NCI-H1092 (cell line): ENCODE results near the gene MAP4K2.

Experiments
- DNase-seq: peaks from one replicate; lab custom pipeline; 2025; lab: John Stamatoyannopoulos, UW

Gene MAP4K2

DNA sequence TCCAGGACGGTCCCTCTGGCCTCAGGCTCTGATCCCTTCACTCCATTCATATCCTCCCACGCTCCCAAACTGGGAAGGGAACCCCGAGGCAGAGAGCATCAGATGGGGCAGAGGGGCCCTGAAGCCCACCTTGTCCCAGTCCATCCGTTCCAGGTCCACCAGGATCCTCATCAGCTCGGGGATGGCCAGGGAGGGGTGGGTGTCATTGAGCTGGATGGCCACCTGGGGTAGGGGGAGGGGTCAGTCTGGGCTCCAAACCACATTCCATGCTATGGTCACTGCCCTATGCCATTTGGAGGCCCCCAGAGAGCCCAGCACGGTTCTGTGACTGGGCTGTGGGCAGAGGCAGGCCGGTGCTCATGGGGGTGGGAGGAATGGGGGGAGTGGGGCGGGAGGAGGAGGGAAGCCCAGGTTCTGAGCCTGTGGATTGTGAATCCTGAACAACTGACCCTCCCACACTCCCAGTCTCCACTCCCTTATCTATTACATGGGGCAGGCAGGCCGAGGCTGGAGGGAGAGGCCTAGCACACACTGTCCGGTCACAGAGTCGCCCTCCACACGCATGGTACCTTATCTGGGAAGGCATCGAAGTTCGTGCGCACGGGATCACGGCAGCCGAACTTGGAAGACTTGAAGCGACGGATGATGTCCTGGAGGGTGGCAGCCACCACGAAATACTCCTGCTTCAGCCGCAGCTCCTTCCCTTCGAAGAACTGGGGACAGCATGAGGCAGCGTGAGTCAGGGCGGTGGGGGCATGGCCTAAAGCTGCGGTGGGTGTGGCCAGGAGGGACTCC is 48.7 kb downstream of the MAP4K2 start:
- no peak for DNase-seq

DNA sequence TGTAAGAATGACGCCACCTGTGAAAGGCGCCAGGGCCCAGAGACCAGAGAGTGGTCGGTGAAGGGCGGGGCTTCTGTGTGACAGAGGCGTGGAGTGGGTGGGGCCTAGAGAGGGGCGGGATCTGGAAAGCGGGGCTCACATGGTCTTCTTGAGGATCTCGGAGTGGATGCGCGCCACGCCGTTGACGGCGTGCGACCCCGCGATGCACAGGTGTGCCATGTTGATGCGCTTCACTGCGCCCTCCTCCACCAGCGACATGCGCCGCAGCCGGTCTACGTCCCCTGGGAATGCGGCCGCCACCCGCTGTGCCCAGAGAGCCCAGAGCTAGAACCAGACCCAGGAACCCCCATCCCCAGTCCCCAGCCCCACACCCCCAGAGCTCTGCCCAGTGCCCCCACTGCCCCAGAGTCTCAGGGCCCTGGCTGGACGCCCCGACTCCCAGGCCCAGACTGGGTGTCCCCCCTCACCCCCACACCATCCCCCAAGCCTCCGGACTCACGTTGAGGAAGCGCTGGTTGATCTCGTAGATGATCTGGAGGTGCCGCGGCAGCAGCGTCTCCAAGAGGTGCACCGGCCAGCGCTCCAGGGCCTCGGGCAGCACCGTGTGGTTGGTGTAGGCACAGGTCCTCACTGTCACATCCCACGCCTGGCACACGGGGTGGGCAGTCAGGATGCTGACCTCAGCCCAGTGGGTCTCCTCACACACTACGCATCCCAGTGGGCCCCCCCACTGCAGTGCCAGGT is 49.5 kb downstream of the MAP4K2 start:
- DNase-seq: no peak

GRCh38 chr11:64753019-64753379 is 50.0 kb downstream of the MAP4K2 start:
- no peak for DNase-seq

- DNase-seq: no peak
Observed at GRCh38 chr11:64752175-64752970, 50.6 kb downstream of the MAP4K2 start.

DNA sequence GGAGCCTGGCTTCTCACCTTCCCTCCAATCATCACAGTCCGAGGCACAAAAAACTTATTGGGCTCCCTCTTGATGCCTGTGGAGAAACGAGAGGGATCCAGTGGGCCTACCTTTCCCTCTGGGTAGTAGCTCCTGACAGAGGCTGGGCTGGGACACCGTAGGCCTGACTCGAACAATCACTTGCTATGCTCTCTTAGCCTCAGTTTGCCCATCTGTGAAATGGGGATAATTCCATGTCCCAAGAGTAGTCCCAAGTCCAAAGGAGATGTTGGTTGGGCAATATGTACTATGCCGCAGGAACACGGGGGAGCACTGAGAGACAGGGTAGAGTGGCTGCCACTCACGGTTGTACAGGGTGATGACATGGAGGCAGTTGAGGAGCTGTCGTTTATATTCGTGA is 51.4 kb downstream of the MAP4K2 start:
- DNase-seq: no peak

DNA sequence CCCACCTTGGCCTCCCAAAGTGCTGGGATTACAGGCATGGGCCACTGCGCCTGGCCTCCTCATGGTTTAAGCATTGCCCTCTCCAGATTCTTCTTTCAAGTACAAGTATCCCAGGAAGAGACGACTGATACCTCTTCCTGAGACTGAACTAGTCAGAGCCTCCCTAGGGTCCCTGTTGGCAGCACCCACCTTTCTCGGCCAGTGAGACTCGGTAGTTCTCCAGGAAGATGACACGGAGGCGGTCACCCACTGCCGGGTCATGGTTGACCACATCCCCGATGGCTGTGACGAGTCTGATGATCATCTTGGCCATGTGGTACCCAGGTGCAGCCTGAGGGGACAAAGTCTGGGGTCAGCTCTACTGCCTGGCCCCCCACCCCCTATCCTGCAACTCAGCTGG is 51.9 kb downstream of the MAP4K2 start:
- DNase-seq: no peak

- DNase-seq: no peak
Observed at GRCh38 chr11:64750361-64751054, 52.5 kb downstream of the MAP4K2 start.

GRCh38 chr11:64747961-64748665 is 54.9 kb downstream of the MAP4K2 start:
- no peak for DNase-seq

DNA sequence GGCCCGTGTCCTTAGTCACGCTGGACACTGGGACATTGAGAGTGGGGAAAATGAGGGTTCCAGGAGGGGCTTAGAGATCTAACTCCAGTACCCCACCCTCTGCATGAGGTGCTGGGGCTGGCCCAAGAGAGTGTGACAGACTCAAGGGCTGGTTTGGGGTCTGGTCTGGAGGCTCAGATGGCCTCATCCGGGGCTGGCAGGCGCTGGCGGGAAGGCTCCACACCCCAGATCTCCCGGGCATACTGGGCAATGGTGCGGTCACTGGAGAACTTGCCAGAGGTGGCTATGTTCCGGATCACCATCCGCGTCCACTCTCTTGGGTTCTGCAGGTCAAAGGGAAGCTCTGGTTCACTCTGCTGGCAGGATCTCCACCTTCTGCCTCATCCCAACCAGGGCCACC is 56.5 kb downstream of the MAP4K2 start:
- no peak for DNase-seq

DNA sequence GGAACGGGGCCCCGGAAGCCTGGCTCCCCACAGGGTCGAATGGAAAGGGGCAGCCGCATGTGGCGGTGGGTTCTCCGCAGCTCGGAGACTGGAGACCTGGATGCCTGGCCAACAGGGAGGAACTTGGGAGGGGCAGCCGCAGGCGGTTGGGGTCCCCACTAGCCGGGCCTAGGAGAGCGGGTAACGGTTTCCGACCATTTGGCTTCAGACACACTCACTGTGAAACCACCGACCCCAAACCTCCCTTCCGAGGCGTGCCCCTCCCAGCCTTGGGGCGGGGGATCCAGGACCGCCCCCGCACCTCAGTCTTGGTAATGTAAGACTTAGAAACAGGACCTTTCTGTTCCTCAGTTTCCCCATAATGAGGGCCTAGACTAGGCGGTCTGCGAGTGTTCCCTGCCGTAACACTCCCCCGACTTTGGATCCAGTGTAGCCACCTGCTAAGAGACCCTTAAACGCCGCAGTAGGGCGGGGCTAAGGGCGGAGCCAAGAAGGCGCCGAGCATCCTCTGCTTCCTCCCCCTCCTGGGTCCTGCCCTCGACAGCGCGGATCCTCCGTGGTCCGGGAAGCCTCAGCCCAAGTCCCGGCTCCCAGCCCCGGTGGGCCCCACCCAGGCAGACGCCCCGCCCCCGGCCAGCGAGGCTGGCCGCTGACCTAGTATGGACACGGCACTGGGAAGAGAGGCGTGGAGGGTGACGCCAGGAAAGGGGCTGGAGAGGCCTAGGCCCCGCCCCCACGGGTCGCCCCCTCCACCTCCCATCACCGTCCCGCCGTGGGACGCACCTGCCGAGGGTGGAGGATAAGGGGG is 57.3 kb downstream of the MAP4K2 start:
- DNase-seq: no peak

GRCh38 chr11:64745189-64745520 is 57.9 kb downstream of the MAP4K2 start:
- DNase-seq: no peak

DNA sequence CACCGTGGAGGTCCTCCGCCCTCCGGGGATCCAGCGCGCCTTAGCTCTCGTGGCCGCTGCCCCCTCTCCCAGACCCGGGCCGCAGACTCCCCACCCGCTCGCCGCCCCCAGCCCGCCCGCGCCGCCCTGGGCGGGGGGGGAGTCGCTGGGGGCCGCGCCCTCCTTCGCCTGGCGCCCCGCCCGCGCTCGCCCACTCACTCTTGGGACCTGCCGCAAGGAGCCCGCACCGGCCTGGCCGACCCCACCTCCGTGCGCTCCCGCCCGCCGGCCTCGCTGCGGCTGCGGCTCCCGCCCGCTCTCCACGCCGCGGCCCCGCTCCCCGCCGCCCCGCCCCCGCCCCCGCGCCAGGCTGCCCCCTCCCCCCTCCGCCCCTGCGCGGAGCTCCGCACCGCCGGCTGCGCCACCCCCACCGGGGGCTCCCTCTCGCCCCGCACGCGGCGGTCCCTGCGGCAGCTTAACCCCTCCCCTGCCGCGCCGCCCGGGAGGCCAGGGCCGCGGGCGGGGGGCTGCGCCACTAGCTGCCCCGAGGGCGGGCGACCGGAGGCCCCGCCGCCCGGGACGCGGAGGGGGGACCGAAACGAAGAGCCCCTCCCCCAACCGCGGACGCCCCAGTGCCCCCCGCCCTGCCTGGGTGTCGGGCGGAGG is 58.3 kb downstream of the MAP4K2 start:
- DNase-seq: no peak

- no peak for DNase-seq
Observed at GRCh38 chr11:64743591-64744543, 59.1 kb downstream of the MAP4K2 start, which contains the start of gene RASGRP2. TSS of gene RASGRP2 (minus strand) at chr11:64744142. CDS start at chr11:64742866, 1,276 bp downstream.

- DNase-seq: no peak
Observed at GRCh38 chr11:64742889-64743590, 60.0 kb downstream of the MAP4K2 start.

DNA sequence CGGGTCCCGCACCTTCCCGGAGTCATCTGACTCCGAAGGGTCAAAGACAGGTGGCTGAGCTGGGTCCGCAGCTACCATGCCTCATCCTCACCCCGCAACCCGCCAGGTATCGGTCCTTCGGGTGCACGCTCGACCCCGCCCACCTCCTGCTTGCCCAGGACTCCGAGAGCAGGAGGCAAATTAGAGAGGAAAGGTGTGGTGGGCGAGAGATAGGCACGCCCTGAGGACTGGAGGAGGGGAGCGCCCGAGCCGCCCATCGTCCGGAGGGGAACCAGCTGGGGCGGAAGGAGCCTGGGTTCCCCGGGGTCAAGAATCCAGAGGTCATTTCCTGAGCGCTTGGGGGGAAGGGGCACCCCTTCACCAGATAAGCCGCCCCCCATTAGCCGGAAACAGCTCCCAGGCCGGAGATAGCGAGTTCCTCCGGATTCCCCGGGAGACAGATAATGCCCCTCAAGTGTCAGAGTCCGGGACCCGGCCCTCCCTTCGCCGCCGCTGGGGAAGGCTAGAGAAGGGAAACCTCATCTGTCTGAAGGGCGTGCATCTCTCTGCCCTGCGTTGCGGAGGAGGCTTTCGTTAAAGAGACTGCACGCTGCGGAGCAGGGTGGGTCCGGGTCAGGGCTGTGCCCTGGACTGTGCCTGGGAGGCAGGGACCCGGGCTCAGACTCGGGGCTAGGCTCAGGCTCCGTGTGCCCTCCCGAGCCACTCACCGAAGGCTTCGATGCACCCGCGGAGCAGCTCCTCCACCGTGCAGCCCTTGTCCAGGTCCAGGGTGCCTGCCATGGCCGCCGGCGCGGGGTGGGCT is 60.7 kb downstream of the MAP4K2 start:
- DNase-seq: no peak

DNA sequence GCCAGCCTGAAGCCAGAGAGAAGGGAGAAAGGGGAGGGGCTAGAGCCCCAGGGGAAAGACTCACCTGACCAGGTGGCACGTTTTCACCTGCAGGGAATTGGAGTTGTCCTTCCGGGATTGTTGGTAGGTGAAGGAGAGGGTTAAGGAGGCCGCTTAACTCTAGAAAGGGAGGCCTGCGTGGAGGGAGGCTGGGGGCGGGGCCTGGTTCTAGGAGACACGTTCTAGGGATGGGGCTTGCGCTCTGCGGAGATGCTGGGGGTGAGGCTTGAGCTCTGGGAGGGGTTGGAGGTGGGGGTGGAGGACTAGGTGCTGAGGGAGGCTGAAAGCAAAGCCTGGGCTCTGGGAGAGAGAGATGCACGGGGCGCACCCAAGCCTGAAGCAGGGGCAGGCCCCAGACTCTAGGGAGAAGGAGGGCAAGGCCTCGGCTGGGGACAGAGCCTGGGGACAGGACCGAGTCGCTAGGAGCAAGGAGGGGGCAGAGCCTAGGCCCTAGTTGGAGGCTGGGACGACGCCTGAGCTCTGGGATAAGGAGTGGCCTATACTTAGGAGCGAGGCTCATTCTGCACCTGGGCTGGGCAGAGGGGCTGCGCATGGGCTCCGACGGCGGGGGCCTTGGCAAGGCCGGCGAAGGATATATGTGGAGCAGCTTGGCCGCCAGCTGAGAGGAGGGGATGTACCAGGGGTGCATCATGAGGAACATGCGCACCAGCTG is 61.5 kb downstream of the MAP4K2 start:
- no peak for DNase-seq

DNA sequence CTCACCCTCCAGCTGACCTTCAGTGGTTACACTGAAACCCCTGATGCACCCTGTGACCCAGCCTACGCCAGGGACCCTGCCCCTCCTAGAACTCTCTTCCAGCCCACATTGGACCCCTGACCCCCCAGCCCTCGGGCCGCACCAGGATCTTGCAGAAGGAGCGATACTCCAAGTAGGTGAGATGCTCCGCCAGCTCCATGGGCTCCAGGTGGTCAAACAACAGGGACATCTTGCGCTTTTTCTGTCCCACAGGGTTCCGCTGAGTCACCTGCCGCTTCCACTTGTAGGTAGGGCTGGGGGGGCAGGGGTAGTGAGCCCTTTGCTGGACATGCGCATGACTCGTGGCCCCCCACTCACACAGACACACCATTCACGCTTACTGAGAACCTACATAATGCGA is 63.1 kb downstream of the MAP4K2 start:
- no peak for DNase-seq
